ENCODE measurements around the gene AK4.

AK4 gene

GRCh38 chr1:65245295-65245694 lies 97.3 kb downstream of the AK4 start:
- no peak for DNase-seq
- H3K36me3 ChIP-seq (replicated peaks): no peaks in the 10 kb centered on the region
- H3K27ac ChIP-seq: no peak overlapping the region
- H3K4me3 ChIP-seq (ENCODE audit: low read depth, low read length): no peak overlapping the region
- TF ChIP-seq, protein P1, sequence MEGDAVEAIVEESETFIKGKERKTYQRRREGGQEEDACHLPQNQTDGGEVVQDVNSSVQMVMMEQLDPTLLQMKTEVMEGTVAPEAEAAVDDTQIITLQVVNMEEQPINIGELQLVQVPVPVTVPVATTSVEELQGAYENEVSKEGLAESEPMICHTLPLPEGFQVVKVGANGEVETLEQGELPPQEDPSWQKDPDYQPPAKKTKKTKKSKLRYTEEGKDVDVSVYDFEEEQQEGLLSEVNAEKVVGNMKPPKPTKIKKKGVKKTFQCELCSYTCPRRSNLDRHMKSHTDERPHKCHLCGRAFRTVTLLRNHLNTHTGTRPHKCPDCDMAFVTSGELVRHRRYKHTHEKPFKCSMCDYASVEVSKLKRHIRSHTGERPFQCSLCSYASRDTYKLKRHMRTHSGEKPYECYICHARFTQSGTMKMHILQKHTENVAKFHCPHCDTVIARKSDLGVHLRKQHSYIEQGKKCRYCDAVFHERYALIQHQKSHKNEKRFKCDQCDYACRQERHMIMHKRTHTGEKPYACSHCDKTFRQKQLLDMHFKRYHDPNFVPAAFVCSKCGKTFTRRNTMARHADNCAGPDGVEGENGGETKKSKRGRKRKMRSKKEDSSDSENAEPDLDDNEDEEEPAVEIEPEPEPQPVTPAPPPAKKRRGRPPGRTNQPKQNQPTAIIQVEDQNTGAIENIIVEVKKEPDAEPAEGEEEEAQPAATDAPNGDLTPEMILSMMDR (IDR thresholded peaks at IDR 0.05; ENCODE audit: low read depth, low read length, missing control alignments): no peak
- in situ Hi-C loops (cut with HindIII; ENCODE audit: low pct_ligation_motif_present, low sequenced_read_pairs): no loop called here
- H3K27me3 ChIP-seq (replicated peaks): no peaks in the 10 kb centered on the region

GRCh38 chr1:65247419-65248359 lies 99.7 kb downstream of the AK4 start:
- H3K27me3 ChIP-seq (replicated peaks): no peaks in the 10 kb centered on the region
- peak overlapping the region; percentile 6 for H3K27ac ChIP-seq
- no peak overlapping the region for H3K4me3 ChIP-seq (ENCODE audit: low read depth, low read length)
- no peaks in the 10 kb centered on the region for H3K36me3 ChIP-seq (replicated peaks)
- in situ Hi-C loops (cut with HindIII; ENCODE audit: low pct_ligation_motif_present, low sequenced_read_pairs): no loop called here
- DNase-seq: peak; percentile 83
- TF ChIP-seq, protein P1 (IDR thresholded peaks at IDR 0.05; ENCODE audit: low read depth, low read length, missing control alignments): no peak

- no peak overlapping the region for H3K27ac ChIP-seq
- no peaks in the 10 kb centered on the region for H3K27me3 ChIP-seq (replicated peaks)
- H3K4me3 ChIP-seq (ENCODE audit: low read depth, low read length): no peak overlapping the region
- in situ Hi-C loops (cut with HindIII; ENCODE audit: low pct_ligation_motif_present, low sequenced_read_pairs): no loop called here
- DNase-seq: no peak
- H3K36me3 ChIP-seq (replicated peaks): no peaks in the 10 kb centered on the region
- TF ChIP-seq, protein P1 (IDR thresholded peaks at IDR 0.05; ENCODE audit: low read depth, low read length, missing control alignments): no peak
Observed at GRCh38 chr1:65250826-65251225, 102.8 kb downstream of the AK4 start.

GRCh38 chr1:65253800-65254319 lies 105.9 kb downstream of the AK4 start:
- TF ChIP-seq, protein P1 (IDR thresholded peaks at IDR 0.05; ENCODE audit: low read depth, low read length, missing control alignments): no peak
- peak; percentile 22 for DNase-seq
- Histone ChIP-seq H3K27me3 (replicated peaks) (no peaks in the 10 kb centered on the region), H3K27ac (peak overlapping the region; percentile 47), H3K36me3 (replicated peaks) (no peaks in the 10 kb centered on the region), H3K4me3 (ENCODE audit: low read depth, low read length) (peak overlapping the region; percentile 71)
- in situ Hi-C loops (cut with HindIII; ENCODE audit: low pct_ligation_motif_present, low sequenced_read_pairs): no loop called here

DNA sequence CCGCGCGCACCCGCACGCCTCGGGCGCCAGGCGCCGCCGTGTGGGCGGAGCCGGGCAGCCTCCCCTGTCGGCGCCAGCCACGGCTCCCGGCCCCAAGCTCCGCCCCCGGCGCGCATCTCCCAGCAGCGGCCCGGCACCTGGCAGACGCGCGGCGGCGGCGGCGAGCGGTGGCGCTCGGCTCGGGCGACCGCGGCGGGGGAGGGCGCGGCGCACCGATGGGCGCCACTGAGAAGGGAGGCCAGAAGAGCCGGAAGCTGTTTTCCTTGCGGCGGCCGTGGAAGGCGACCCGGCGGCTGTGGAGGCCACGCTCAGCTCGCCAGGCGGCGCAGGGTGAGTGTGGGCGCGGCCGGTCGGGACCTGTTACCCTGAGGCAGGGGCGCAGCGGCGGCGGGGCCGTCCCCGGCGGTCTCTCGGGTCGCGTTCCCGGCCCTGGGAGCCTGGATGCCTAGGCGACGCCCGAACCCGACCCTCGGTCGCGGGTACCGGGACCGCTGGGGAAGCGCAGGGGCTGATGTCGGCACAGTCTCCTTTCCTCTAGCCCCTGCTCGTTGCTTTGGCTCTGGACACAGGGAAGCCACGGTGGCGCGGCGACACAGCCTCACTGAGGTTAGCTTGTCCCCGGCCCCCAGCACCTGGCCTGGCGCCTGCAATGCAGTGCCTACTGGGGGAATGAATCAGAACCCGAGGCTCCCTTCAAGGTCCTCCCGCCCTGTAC lies 106.5 kb downstream of the AK4 start:
- H3K36me3 ChIP-seq (replicated peaks): no peaks in the 10 kb centered on the region
- H3K27ac ChIP-seq: peak overlapping the region; percentile 47
- TF ChIP-seq, protein P1 (IDR thresholded peaks at IDR 0.05; ENCODE audit: low read depth, low read length, missing control alignments): no peak
- peak overlapping the region; percentile 71 for H3K4me3 ChIP-seq (ENCODE audit: low read depth, low read length)
- H3K27me3 ChIP-seq (replicated peaks): no peaks in the 10 kb centered on the region
- DNase-seq: peak; percentile 36
- in situ Hi-C loops (cut with HindIII; ENCODE audit: low pct_ligation_motif_present, low sequenced_read_pairs): no loop called here
